Breast epithelium (tissue), 4 donors: Measurements from ENCODE around the gene EIF1AY. TPM values are rescaled to one million over a fixed set of nuclear protein-coding genes. Genes with fewer than 3 reads are reported as not detected.

Experiments
- DNase-seq, 2 donors: peaks; one replicate each; pipeline ENCODE4 v3.0.0-alpha.2; 2019; ENCODE audit warnings: low spot score in 2 of 2
- H3K27ac ChIP-seq, 2 donors: fragments of 200-600 bp; sonication (generic) in 1 of 2; one replicate each; pipeline ENCODE4 v1.5.1; 2016 to 2019; ENCODE audit warnings: mild to moderate bottlenecking in 1 of 2
- H3K27me3 ChIP-seq, 2 donors: fragments of 200-600 bp; sonication (generic) in 1 of 2; one replicate each; pipeline versions ENCODE4 v1.5.1 to v1.6.0; 2017 to 2019; ENCODE audit warnings: control low read depth in 1 of 2, mild to moderate bottlenecking in 1 of 2
- H3K36me3 ChIP-seq: fragments of 200-600 bp; one replicate; pipeline ENCODE4 v1.5.1; 2019
- H3K4me1 ChIP-seq, 2 donors: fragments of 200-600 bp; sonication (generic); one replicate each; pipeline ENCODE4 v1.5.1; 2016 to 2019; ENCODE audit warnings: control low read depth in 1 of 2
- H3K4me3 ChIP-seq, 3 donors: fragments of 200-600 bp; sonication (generic); 1 replicate in 2 of 3; 2 replicates in 1 of 3; pipeline ENCODE4 v1.5.1; 2016 to 2019; ENCODE audit warnings: mild to moderate bottlenecking in 3 of 3, moderate library complexity in 2 of 3
- H3K9me3 ChIP-seq, 2 donors: fragments of 200-600 bp; sonication (generic) in 1 of 2; one replicate each; pipeline ENCODE4 v1.5.1; 2016 to 2019; ENCODE audit warnings: control low read depth in 1 of 2
- CTCF ChIP-seq, 3 donors: fragments of 450-650 bp; IDR thresholded peaks; one replicate each; pipeline ENCODE4 v1.5.1; 2016 to 2017; ENCODE audit warnings: antibody characterized with exemption in 3 of 3, mild to moderate bottlenecking in 3 of 3, moderate library complexity in 3 of 3
- POLR2A ChIP-seq: fragments of 450-650 bp; IDR thresholded peaks from one replicate; pipeline ENCODE4 v1.6.1; 2016; ENCODE audit warnings: antibody characterized with exemption, mild to moderate bottlenecking, moderate library complexity
- POLR2AphosphoS5 ChIP-seq, 3 donors: sonication (generic); formaldehyde crosslinking; IDR thresholded peaks; one replicate each; pipeline ENCODE4 v1.6.1; 2017; ENCODE audit warnings: antibody characterized with exemption in 3 of 3
- intact Hi-C: fragments of 100-400 bp; cut with DNase I; formaldehyde crosslinking; loops from one replicate; pipeline ENCODE4 v1.15.1; 2023; ENCODE audit warnings: low total_unique reads
- total RNA-seq, 3 donors: library from RNA; depleted of rRNA; stranded (reverse); fragments of >200 nt; gene quantifications; one replicate each; pipeline ENCODE4 v1.1.0, GENCODE V29; 2016

EIF1AY gene
- total RNA-seq, 3 donors from 2014 or later = 20.3 TPM; not detected in 2

- TF ChIP-seq CTCF (IDR thresholded peaks at IDR 0.05) (no peak), POLR2A (no peak), POLR2AphosphoS5 (IDR thresholded peaks at IDR 0.05) (no peak)
- no peaks in the 10 kb centered on the region for H3K4me1 ChIP-seq
- H3K27me3 ChIP-seq = no peaks in the 10 kb centered on the region
These were observed 10.6 kb downstream of the EIF1AY start for GRCh38 chrY:20586161-20586560.

More at GRCh38 chrY:20586161-20586560, 10.6 kb downstream of the EIF1AY start:
- Histone ChIP-seq H3K9me3 (no peaks in the 10 kb centered on the region), H3K4me3 (no peak overlapping the region), H3K36me3 (no peaks in the 10 kb centered on the region), H3K27ac (no peak overlapping the region)
- intact Hi-C loops = no loop called here
- DNase-seq = no peak

Other genes with a start within 250 kb of the EIF1AY start
- not detected for gene RPS4Y2, start 180.3 kb downstream of the EIF1AY start, total RNA-seq